WI38 (cell line): ENCODE measurements around the gene STK39.

ENCODE experiments used
- H3K4me3 ChIP-seq: 2 replicates; pipeline ENCODE4 v1.5.1; 2011; ENCODE audit warnings: low read depth, mild to moderate bottlenecking, control low read depth, low read length
- TF ChIP-seq, protein P1 (sequence below): IDR thresholded peaks from 2 replicates; pipeline ENCODE4 v1.5.1; 2012; ENCODE audit warnings: low read depth, mild to moderate bottlenecking, control low read depth, low read length

Gene STK39

DNA sequence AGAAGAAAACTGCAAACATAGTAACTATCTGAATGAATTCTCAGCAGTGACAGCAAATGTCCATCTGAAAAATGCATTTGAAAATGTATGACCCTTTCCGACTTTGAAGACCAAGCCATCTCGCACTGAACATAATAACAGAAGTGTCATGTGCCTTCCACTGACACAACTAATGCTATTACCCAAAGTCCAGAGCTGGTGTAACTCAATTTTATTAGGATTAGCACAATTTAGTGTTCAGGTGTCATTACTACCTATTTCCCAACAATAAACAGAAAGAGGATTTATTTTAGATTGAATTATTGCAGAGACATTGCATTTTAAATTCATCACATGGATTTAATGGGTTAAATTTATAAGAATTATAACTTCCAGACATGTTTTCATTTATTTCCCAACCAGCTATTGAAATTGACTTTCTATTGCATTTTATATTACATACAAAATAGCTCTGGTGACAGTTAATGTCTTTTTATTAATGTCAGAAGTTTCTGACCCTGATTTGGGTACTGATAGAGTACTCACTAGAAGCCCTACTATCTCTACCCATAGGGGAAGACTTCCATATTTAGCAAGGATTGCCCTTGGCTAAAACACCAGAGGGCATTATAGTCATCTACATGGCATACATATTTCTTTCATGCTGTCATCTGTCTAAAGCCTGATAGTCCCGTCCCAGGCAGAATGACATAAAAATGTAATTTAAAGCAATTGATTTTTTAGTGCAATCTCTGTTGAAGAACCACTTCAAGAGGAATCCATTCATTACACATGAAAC, 7.0 kb upstream of the STK39 start:
- no peak overlapping the region for H3K4me3 ChIP-seq
- TF ChIP-seq, protein P1, sequence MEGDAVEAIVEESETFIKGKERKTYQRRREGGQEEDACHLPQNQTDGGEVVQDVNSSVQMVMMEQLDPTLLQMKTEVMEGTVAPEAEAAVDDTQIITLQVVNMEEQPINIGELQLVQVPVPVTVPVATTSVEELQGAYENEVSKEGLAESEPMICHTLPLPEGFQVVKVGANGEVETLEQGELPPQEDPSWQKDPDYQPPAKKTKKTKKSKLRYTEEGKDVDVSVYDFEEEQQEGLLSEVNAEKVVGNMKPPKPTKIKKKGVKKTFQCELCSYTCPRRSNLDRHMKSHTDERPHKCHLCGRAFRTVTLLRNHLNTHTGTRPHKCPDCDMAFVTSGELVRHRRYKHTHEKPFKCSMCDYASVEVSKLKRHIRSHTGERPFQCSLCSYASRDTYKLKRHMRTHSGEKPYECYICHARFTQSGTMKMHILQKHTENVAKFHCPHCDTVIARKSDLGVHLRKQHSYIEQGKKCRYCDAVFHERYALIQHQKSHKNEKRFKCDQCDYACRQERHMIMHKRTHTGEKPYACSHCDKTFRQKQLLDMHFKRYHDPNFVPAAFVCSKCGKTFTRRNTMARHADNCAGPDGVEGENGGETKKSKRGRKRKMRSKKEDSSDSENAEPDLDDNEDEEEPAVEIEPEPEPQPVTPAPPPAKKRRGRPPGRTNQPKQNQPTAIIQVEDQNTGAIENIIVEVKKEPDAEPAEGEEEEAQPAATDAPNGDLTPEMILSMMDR = no peak

DNA sequence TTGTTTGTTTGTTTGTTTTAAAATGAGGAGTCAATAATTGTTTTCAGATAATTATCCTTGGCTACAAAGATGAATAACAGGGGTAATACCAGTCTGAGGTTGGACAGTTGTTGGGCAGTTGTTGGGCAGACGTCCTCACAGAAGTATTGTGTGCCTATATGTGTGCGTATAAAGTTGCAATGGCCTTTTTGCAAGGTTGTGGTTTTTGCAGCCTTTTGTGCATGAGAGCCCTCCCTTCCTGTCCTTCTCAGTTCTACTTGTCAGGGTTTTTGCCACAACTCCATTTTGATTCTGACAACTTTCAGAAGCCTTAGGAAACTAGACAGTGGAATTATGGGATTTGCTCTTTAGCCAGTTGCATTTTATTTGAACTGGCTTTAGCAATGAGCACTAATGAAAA, 6.0 kb upstream of the STK39 start:
- no peak overlapping the region for H3K4me3 ChIP-seq
- TF ChIP-seq, protein P1 = no peak

DNA sequence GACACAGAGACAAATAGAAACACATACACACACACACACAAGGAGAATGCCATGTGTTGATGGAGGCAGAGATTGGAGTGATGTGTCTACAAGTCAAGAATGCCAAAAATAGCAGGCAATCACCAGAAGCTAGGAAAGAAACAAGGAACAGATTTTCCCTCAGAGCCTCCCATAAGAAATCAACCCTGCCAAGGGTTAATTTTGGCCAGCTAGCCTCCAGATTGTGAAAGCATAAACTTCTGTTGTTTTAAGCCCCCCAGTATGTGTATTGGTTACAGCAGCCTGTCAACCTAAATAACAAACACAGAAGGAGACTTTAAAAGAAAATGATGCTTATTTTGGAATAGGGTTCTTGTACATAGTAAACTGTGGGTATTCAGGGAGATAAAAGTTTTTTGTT, 5.6 kb upstream of the STK39 start:
- H3K4me3 ChIP-seq = no peak overlapping the region
- TF ChIP-seq, protein P1 = no peak

DNA sequence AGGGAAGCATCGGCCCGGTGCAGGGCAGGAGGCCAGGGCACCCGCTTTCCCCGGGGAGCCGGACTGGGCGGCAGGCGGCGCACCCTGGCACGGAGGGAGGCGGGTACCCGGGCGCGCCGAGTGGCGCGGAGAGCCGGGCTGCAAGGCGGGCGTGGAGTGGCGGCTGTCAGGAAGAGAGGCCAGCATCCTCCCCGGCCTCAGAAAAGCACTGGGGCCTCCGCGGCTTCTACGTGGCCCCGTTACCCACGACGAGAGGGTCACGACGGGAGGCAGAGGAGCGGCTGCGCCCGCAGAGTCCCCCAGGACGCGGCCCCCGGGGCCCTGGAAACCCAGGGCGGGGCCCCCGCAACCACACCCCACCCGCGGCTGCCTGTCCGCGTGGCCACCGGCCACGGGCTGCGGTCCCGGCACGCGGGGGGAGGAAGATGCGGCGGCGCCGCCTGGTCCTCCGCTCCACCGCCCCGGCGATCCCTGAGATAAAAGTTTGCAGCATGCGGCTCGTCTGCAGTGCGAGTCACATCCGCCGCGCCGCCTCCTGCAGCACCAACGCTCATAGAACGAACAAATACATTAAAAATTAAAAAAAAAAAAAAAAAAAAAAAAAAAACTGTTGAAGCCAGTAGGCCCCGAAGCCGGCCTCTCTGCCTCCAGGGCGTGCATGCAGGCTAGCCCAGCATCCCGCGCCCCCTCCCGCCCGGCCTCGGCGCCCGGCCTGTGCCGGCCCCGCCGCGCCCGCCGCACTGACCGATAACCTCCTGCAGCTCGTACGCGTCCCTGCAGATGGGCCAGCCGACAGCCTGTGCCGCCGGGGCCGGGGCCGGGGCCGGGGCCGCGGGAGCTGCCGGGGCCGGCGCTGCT, 683 bp downstream of the STK39 start:
- TF ChIP-seq, protein P1 = peak; percentile 22
- H3K4me3 ChIP-seq = peak overlapping the region; percentile 82

DNA sequence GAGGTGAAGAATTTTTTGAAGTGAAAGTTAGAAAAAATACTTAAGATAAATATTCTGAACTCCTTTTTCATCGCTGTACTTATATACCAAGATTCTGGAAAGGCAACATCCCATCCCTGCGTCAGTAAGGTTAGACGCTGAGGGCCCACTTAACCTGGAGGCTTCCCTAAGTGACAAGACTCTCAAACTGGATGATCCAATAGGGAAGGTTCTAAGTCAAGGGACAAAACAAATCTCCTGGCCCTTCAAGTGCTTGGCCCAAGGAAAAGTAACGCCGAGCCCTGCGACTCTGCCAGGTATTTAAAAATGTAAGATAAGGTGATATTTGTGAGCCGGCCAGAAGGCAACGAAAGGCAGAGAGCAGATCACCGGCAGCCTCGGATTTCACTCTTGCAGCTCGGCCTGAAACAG, 1.3 kb downstream of the STK39 start:
- TF ChIP-seq, protein P1 = no peak
- peak overlapping the region; percentile 82 for H3K4me3 ChIP-seq

DNA sequence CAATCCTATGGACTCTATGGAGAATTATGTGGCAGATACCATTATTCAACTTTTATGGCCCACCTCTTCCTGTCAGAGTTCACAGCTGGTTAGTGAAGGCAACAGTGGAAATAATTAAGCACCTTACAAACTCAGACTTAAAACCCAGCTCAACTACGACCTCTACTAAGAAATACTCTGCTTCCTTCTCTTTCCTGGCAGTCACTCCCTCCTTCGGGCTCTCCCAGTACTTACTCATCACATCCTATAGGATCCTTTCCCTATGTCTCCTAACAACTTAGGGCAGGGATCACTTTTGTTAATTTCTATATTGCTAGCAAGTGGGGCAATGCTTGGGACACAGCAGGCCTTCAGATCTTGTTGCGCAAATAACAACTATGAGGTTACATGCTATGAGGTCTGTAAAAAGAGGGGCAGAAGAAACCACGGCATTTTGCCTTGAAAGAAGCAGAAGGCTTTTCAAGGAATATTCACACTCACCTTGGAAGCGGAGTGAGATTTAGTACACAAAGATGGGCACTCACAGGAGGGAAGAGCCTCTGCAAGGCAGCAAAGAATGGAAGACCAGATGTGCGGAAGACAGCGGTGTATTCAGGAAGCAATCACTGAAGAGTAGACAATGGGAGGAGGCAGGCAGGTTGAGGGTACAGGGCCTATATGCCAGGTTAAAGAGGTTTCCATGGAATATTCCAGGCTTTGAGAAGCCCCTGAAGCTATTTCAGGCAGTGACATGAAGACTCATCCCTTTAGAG, 2.1 kb downstream of the STK39 start:
- peak overlapping the region; percentile 82 for H3K4me3 ChIP-seq
- TF ChIP-seq, protein P1 = no peak
